Right lobe of liver (tissue), 6 donors: Measurements from ENCODE around the gene NABP2. TPM values are rescaled to one million over a fixed set of nuclear protein-coding genes. Genes with fewer than 3 reads are reported as not detected.

Source experiments
- ATAC-seq, 4 donors: fragments of 200-7000 bp; cut with Tn5 transposase; one replicate each; pipeline ENCODE4 v1.9.1; 2020; ENCODE audit warnings: mild to moderate bottlenecking in 4 of 4, moderate library complexity in 4 of 4
- DNase-seq, 3 donors: peaks; one replicate each; pipeline ENCODE4 v3.0.0-alpha.2; 2020
- H3K27ac ChIP-seq, 3 donors: fragments of 200-600 bp; one replicate each; pipeline ENCODE4 v1.8.0; 2022
- H3K27me3 ChIP-seq, 2 donors: fragments of 200-600 bp; one replicate each; pipeline ENCODE4 v1.8.0; 2022
- H3K36me3 ChIP-seq, 4 donors: fragments of 200-600 bp; sonication (generic) in 1 of 4; one replicate each; pipeline versions ENCODE4 v1.5.1 to v1.8.0; 2017 to 2022; ENCODE audit warnings: control low read depth in 1 of 4
- H3K4me1 ChIP-seq, 4 donors: fragments of 200-600 bp; sonication (generic) in 1 of 4; one replicate each; pipeline versions ENCODE4 v1.5.1 to v1.8.0; 2017 to 2022; ENCODE audit warnings: control low read depth in 1 of 4
- H3K4me3 ChIP-seq, 3 donors: fragments of 200-600 bp; one replicate each; pipeline ENCODE4 v1.8.0; 2022
- H3K9me3 ChIP-seq, 4 donors: fragments of 200-600 bp; sonication (generic) in 1 of 4; one replicate each; pipeline versions ENCODE4 v1.5.1 to v1.8.0; 2017 to 2022; ENCODE audit warnings: control low read depth in 1 of 4
- CTCF ChIP-seq, 4 donors: fragments of 200-600 bp in 3 of 4; fragments of 450-650 bp in 1 of 4; IDR thresholded peaks; one replicate each; pipeline versions ENCODE4 v1.5.1 to v1.8.0; 2016 to 2022; ENCODE audit warnings: antibody characterized with exemption in 4 of 4, mild to moderate bottlenecking in 2 of 4
- POLR2A ChIP-seq: fragments of 450-650 bp; IDR thresholded peaks from one replicate; pipeline ENCODE4 v1.6.1; 2017; ENCODE audit warnings: antibody characterized with exemption, mild to moderate bottlenecking
- WGBS: methylation state at CpG from one replicate; pipeline ENCODE4 v1.1.6; 2018; ENCODE audit warnings: low coverage, low lambda C conversion rate; ENCODE audit not compliant: insufficient coverage; ENCODE audit errors: missing lambda C conversion rate; 5-methylcytosine and 5-hydroxymethylcytosine counted together
- intact Hi-C, 2 donors: fragments of 100-400 bp; cut with DNase I; formaldehyde crosslinking; loops; one replicate each; pipeline versions ENCODE4 v1.11.2 to v1.14.1; 2022
- total RNA-seq, 6 experiments: library from RNA; depleted of rRNA in 2 of 6; stranded (reverse); fragments of >200 nt in 2 of 6; fragmentation: NEBNext Ultra II Directional in 3 of 6; extraction: Animal tissue kit (Norgen Biotek cat#: 25700) in 3 of 6; gene quantifications; one replicate each; pipeline versions ENCODE4 v1.1.0 to v1.2.4, GENCODE V29; 2016 to 2023
- donor health status: DM: no; HTN: yes; CAD: no.
- donor health status: DM: no; HTN: no; CAD: no.
- donor health status: DM: no; HTN: no; CAD: no.
- donor health status: DM: no; HTN: yes; CAD: no.
- donor health status: DM: no; HTN: yes; CAD: no.

Gene NABP2
- total RNA-seq, 6 experiments from 2014 or later = 10.3 to 24.3 (median 14.8) TPM

GRCh38 chr12:56234746-56235436 is 10.7 kb downstream of the NABP2 start:
- peaks cover 0 to 10% (median 3%) of the 10 kb centered on the region in 4 donors for H3K36me3 ChIP-seq
- H3K27ac ChIP-seq = no peak overlapping the region
- peaks cover 0 to 12% (median 4%) of the 10 kb centered on the region in 4 donors for H3K4me1 ChIP-seq
- H3K9me3 ChIP-seq = no peaks in the 10 kb centered on the region
- WGBS = 71% methylated on average over 8 of the region's 16 CpGs
- DNase-seq (no peak), ATAC-seq (no peak)
- no peak overlapping the region for H3K4me3 ChIP-seq
- no peak for TF ChIP-seq POLR2A
- TF ChIP-seq CTCF (IDR thresholded peaks at IDR 0.05) = no peak
- intact Hi-C loops = no loop called here
- H3K27me3 ChIP-seq = no peaks in the 10 kb centered on the region

GRCh38 chr12:56236091-56236490 is 11.9 kb downstream of the NABP2 start:
- intact Hi-C loops = no loop called here
- H3K36me3 ChIP-seq = peaks cover 0 to 14% (median 5%) of the 10 kb centered on the region in 4 donors
- no peaks in the 10 kb centered on the region for H3K9me3 ChIP-seq
- H3K4me3 ChIP-seq = no peak overlapping the region
- DNase-seq (no peak), ATAC-seq (no peak)
- H3K27ac ChIP-seq = no peak overlapping the region
- H3K4me1 ChIP-seq = peaks cover 0 to 10% (median 4%) of the 10 kb centered on the region in 4 donors
- WGBS = 100% methylated on average over 4 of the region's 6 CpGs
- TF ChIP-seq POLR2A (no peak), CTCF (IDR thresholded peaks at IDR 0.05) (no peak)
- H3K27me3 ChIP-seq = no peaks in the 10 kb centered on the region

- H3K27me3 ChIP-seq = no peaks in the 10 kb centered on the region
- no peak overlapping the region for H3K4me3 ChIP-seq
- intact Hi-C loops = no loop called here
- DNase-seq (no peak), ATAC-seq (peak in 1 of 4 donors; percentile 2)
- H3K9me3 ChIP-seq = no peaks in the 10 kb centered on the region
- peaks cover 0 to 5% (median 0%) of the 10 kb centered on the region in 4 donors for H3K4me1 ChIP-seq
- TF ChIP-seq CTCF (IDR thresholded peaks at IDR 0.05) (no peak), POLR2A (no peak)
- H3K27ac ChIP-seq = no peak overlapping the region
- peaks cover 0 to 14% (median 5%) of the 10 kb centered on the region in 4 donors for H3K36me3 ChIP-seq
- WGBS = 100% methylated on average over 1 of the region's 5 CpGs
Observed at GRCh38 chr12:56236985-56237384, 12.8 kb downstream of the NABP2 start.

GRCh38 chr12:56237552-56237951 is 13.4 kb downstream of the NABP2 start:
- Histone ChIP-seq H3K9me3 (no peaks in the 10 kb centered on the region), H3K4me3 (no peak overlapping the region), H3K4me1 (peaks cover 0 to 5% (median 0%) of the 10 kb centered on the region in 4 donors), H3K27ac (no peak overlapping the region), H3K36me3 (peaks cover 0 to 17% (median 5%) of the 10 kb centered on the region in 4 donors), H3K27me3 (no peaks in the 10 kb centered on the region)
- intact Hi-C loops = no loop called here
- ATAC-seq (no peak), DNase-seq (no peak)
- no peak for TF ChIP-seq CTCF (IDR thresholded peaks at IDR 0.05)
- TF ChIP-seq POLR2A = no peak
- 41% methylated on average over 3 of the region's 11 CpGs for WGBS
